GM12892 (cell line): Measurements from ENCODE around the gene RAB6A.

ENCODE experiments used
- POLR2A ChIP-seq: IDR thresholded peaks from 2 replicates; pipeline ENCODE4 v1.6.1; 2011; ENCODE audit warnings: low read depth, low read length, control low read depth
- POLR2AphosphoS5 ChIP-seq: IDR thresholded peaks from 2 replicates; pipeline ENCODE4 v1.6.1; 2011; ENCODE audit warnings: low read depth, low read length, control low read depth

DNA sequence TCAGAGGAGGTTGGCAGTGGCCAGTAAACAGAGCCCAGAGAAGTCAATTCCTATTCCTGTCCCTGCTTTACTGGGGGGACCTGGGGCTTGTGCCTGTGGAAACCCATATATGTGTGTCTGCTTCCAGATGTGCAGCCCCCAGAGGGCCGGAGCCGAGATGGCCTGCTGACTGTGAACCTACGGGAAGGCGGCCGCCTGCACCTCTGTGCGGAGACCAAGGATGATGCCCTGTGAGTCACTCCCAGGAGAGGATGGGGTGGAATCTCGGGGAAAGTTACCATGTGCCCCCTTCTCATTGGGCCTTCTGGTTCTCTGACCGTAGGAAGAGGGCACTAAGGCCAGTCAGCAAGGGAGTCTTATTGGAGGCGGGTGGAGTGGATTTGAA is 109.2 kb downstream of the RAB6A start:
- TF ChIP-seq POLR2A (no peak), POLR2AphosphoS5 (no peak)
